Fibroblast of lung (primary cell): ENCODE results near the gene PRPF38A. TPM values are rescaled to one million over a fixed set of nuclear protein-coding genes. Genes with fewer than 3 reads are reported as not detected.

Experiments used
- DNase-seq, 2 donors: peaks; one replicate each; pipeline versions ENCODE4 v3.0.0 to v3.0.0-alpha.2; 2010; ENCODE audit warnings: low read depth in 2 of 2
- H2AFZ ChIP-seq: 2 replicates; pipeline ENCODE4 v1.5.1; 2012; ENCODE audit warnings: low read length, control low read depth, inconsistent platforms
- H3K27ac ChIP-seq: 2 replicates; pipeline ENCODE4 v1.5.1; 2011; ENCODE audit warnings: low read length, control low read depth; ENCODE audit not compliant: insufficient read depth
- H3K27me3 ChIP-seq: 2 replicates; pipeline ENCODE4 v1.5.1; 2011; ENCODE audit warnings: mild to moderate bottlenecking, low read length; ENCODE audit not compliant: control insufficient read depth, insufficient read depth
- H3K36me3 ChIP-seq: 2 replicates; pipeline ENCODE4 v1.5.1; 2011; ENCODE audit warnings: low read length; ENCODE audit not compliant: control insufficient read depth, insufficient read depth
- H3K4me1 ChIP-seq: 2 replicates; pipeline ENCODE4 v1.5.1; 2011; ENCODE audit warnings: low read length; ENCODE audit not compliant: control insufficient read depth, insufficient read depth; ENCODE audit errors: extremely low read depth
- H3K4me2 ChIP-seq: 2 replicates; pipeline ENCODE4 v1.5.1; 2011; ENCODE audit warnings: low read length, control low read depth; ENCODE audit not compliant: insufficient read depth; ENCODE audit errors: extremely low read depth
- H3K4me3 ChIP-seq, 4 experiments: fragments of 200-600 bp in 1 of 4; sonication (generic) in 1 of 4; replicated peaks in 1 of 4; 2 replicates each; pipeline ENCODE4 v1.5.1; 2011 to 2016; ENCODE audit warnings: low read length in 4 of 4, low read depth in 3 of 4, mild to moderate bottlenecking in 3 of 4, control low read depth in 2 of 4, inconsistent platforms in 1 of 4, mixed read lengths in 1 of 4; ENCODE audit not compliant: insufficient read depth in 1 of 4; ENCODE audit errors: control extremely low read depth in 1 of 4
- H3K79me2 ChIP-seq: 2 replicates; pipeline ENCODE4 v1.5.1; 2012; ENCODE audit warnings: mild to moderate bottlenecking, low read length, inconsistent platforms; ENCODE audit not compliant: control insufficient read depth, insufficient read depth
- H3K9ac ChIP-seq: 2 replicates; pipeline ENCODE4 v1.5.1; 2011; ENCODE audit warnings: mild to moderate bottlenecking, low read length, control low read depth; ENCODE audit not compliant: insufficient read depth
- H3K9me3 ChIP-seq: 2 replicates; pipeline ENCODE4 v1.5.1; 2012; ENCODE audit warnings: low read depth, low read length; ENCODE audit not compliant: control insufficient read depth, insufficient read depth
- H4K20me1 ChIP-seq: 2 replicates; pipeline ENCODE4 v1.5.1; 2011; ENCODE audit warnings: low read length; ENCODE audit not compliant: control insufficient read depth, insufficient read depth; ENCODE audit errors: extremely low read depth
- CTCF ChIP-seq, 2 donors: IDR thresholded peaks in 1 of 2; conservative IDR thresholded peaks in 1 of 2; 1 replicate in 1 of 2; 2 replicates in 1 of 2; pipeline ENCODE4 v1.5.1; 2011 to 2012; ENCODE audit warnings: low read length in 2 of 2, control low read depth in 1 of 2, inconsistent platforms in 1 of 2, low read depth in 1 of 2, mild to moderate bottlenecking in 1 of 2
- EZH2 ChIP-seq: IDR thresholded peaks from 2 replicates; pipeline ENCODE4 v1.5.1; 2012; ENCODE audit warnings: low read length, control low read depth, mild to moderate bottlenecking; ENCODE audit errors: missing control alignments
- polyA plus RNA-seq, 2 donors: library from polyadenylated mRNA; depleted of rRNA in 1 of 2; stranded (reverse) in 1 of 2; unstranded in 1 of 2; fragments of >200 nt; gene quantifications; 2 replicates each; pipeline ENCODE4 v1.2.1, GENCODE V29; 2011 to 2012; ENCODE audit warnings: missing spikeins in 1 of 2
- total RNA-seq: library from RNA; depleted of rRNA; stranded (reverse); fragments of >200 nt; gene quantifications from 2 replicates; pipeline ENCODE4 v1.2.1, GENCODE V29; 2014

The PRPF38A gene
- total and polyA plus RNA-seq, 2 donors (not counting 1 experiment from before 2014, with no cell fraction given), result 7.3 to 22.4 TPM

DNA sequence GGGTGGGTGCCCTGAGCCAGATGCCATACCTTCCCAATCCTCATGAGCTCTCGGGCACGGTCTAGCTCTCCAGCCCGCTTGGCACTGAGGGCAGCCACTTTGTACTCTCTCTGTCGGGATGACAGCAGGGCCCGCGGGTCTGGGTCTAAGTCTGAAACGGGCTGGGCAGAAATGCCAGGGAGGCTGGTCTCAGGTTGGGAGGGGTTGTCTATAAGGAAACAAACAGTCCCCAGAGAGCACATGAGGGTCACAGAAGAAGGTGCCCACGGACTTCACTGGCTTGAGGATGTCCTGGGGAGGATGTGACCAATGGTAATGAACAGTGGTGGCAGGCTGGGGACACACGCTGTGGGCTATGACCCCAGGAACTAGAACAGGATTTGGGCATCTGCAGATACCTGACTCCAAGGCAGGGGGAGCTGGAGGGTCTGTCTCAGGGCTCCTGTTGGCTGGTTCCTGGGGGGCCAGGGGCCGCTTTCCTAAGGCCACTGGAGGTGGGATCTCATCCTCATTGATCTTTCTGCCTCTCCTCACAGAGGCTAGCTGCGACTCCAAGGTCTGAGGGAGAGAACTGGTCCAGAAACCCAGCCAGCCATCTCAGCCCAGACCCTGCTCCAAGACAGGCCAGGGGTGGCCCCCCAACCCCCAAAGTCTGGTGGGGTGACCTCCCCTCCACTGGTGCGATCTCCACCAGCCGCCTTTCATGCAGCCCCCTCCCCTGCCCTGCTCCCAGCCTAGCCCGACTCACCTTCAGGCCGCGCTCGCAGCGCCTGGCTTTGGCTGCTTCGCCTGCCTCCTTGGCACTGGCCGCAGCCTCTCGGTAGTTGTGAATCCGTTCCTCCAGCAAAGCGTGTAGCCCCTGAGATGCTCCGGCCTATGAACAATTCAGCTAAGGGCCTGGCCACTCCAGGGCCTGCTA is 44.5 kb upstream of the PRPF38A start:
- Histone ChIP-seq H3K36me3 (peaks cover 46% of the 10 kb centered on the region), H3K4me2 (no peak overlapping the region), H3K9me3 (no peaks in the 10 kb centered on the region), H4K20me1 (no peaks in the 10 kb centered on the region), H3K27ac (no peak overlapping the region), H3K27me3 (no peaks in the 10 kb centered on the region), H3K79me2 (peaks cover 11% of the 10 kb centered on the region), H3K4me1 (peaks cover 6% of the 10 kb centered on the region), H2AFZ (no peak overlapping the region), H3K4me3 (no peak overlapping the region), H3K9ac (no peak overlapping the region)
- no peak for TF ChIP-seq EZH2
- no peak for TF ChIP-seq CTCF (conservative IDR thresholded peaks at IDR 0.05 in 1 of 2, IDR thresholded peaks at IDR 0.05 in 1 of 2; ENCODE audit: low read depth in 1 of 2, low read length in 2 of 2)
- no peak for DNase-seq

DNA sequence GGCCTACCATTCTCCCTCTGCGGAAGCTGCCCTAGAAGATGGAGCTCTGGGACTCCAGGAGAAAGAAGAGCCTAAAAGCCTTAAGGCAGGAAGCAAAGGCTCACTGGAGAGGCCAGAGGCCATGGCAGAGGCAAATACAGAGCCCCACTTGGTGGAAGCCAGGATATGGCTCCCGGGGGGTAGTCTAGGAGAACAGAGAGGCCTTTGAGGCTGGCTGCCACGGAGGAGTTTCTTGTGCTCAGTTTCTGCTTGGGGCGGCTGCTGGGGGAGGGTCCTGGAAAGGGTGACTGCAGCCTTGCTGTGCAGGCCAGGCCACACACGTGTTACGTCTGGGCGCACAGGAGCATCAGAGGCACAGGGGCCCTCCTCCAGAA is 43.8 kb upstream of the PRPF38A start:
- no peak overlapping the region for H3K4me3 ChIP-seq
- no peak for DNase-seq
- no peak overlapping the region for H3K27ac ChIP-seq
- no peaks in the 10 kb centered on the region for H3K9me3 ChIP-seq
- no peak overlapping the region for H3K4me2 ChIP-seq
- TF ChIP-seq EZH2 (no peak), CTCF (conservative IDR thresholded peaks at IDR 0.05 in 1 of 2, IDR thresholded peaks at IDR 0.05 in 1 of 2; ENCODE audit: low read depth in 1 of 2, low read length in 2 of 2) (no peak)
- peaks cover 43% of the 10 kb centered on the region for H3K36me3 ChIP-seq
- no peak overlapping the region for H3K9ac ChIP-seq
- H3K4me1 ChIP-seq, result peaks cover 8% of the 10 kb centered on the region
- H3K27me3 ChIP-seq, result no peaks in the 10 kb centered on the region
- H2AFZ ChIP-seq, result no peak overlapping the region
- H3K79me2 ChIP-seq, result peaks cover 17% of the 10 kb centered on the region
- no peaks in the 10 kb centered on the region for H4K20me1 ChIP-seq

GRCh38 chr1:52364235-52364839 is 40.1 kb upstream of the PRPF38A start:
- Histone ChIP-seq H3K4me1 (peaks cover 8% of the 10 kb centered on the region), H4K20me1 (no peaks in the 10 kb centered on the region), H2AFZ (no peak overlapping the region), H3K27me3 (no peaks in the 10 kb centered on the region), H3K36me3 (peaks cover 23% of the 10 kb centered on the region), H3K9me3 (no peaks in the 10 kb centered on the region), H3K79me2 (peaks cover 19% of the 10 kb centered on the region), H3K27ac (peak overlapping the region; percentile 97), H3K4me3 (peak overlapping the region in 3 of 4 experiments; percentile 70 to 96 (median 74)), H3K4me2 (peak overlapping the region; percentile 98), H3K9ac (no peak overlapping the region)
- no peak for DNase-seq
- TF ChIP-seq EZH2 (no peak), CTCF (conservative IDR thresholded peaks at IDR 0.05 in 1 of 2, IDR thresholded peaks at IDR 0.05 in 1 of 2; ENCODE audit: low read depth in 1 of 2, low read length in 2 of 2) (no peak)
